ENCODE results near the gene WDR86.

WDR86 gene

DNA sequence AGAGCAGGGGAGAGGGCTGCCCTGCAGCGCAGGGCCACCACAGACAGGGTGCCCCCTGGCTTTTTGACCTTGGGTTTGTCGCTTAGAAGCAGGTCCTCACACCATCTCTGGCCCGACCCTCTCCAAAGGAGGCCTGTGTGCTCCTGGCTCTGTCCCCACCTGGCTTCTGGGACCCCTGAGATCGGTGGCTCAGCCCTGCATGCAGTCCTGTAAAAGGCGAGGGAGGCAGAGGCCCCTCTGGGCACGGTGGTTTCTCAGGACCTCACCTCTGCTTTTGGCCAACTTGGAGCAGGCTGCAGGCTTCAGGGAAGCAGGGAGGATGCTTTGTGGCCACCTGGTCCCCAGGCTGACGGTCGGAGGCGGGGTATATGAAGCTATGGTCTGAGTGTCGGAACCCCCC, 21.4 kb downstream of the WDR86 start:
- no peak overlapping the region for H2AFZ ChIP-seq
- peaks cover 40% of the 10 kb centered on the region for H3K4me1 ChIP-seq
- peaks cover 3% of the 10 kb centered on the region for H3K79me2 ChIP-seq
- H3K9ac ChIP-seq = no peak overlapping the region
- no peak overlapping the region for H3K4me2 ChIP-seq (ENCODE audit: low read length)
- no peaks in the 10 kb centered on the region for H3K27me3 ChIP-seq (ENCODE audit: control insufficient read depth, insufficient read depth, low read length)
- H3K27ac ChIP-seq = no peak overlapping the region
- H3K36me3 ChIP-seq (ENCODE audit: control insufficient read depth, insufficient read depth, low read length) = no peaks in the 10 kb centered on the region
- no peaks in the 10 kb centered on the region for H3K9me3 ChIP-seq (ENCODE audit: control insufficient read depth, low read length)
- no peak overlapping the region for H3K4me3 ChIP-seq (ENCODE audit: low read depth, low read length)
- TF ChIP-seq, protein P1, sequence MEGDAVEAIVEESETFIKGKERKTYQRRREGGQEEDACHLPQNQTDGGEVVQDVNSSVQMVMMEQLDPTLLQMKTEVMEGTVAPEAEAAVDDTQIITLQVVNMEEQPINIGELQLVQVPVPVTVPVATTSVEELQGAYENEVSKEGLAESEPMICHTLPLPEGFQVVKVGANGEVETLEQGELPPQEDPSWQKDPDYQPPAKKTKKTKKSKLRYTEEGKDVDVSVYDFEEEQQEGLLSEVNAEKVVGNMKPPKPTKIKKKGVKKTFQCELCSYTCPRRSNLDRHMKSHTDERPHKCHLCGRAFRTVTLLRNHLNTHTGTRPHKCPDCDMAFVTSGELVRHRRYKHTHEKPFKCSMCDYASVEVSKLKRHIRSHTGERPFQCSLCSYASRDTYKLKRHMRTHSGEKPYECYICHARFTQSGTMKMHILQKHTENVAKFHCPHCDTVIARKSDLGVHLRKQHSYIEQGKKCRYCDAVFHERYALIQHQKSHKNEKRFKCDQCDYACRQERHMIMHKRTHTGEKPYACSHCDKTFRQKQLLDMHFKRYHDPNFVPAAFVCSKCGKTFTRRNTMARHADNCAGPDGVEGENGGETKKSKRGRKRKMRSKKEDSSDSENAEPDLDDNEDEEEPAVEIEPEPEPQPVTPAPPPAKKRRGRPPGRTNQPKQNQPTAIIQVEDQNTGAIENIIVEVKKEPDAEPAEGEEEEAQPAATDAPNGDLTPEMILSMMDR (IDR thresholded peaks at IDR 0.05) = no peak

- H3K4me1 ChIP-seq = peaks cover 36% of the 10 kb centered on the region
- H3K36me3 ChIP-seq (ENCODE audit: control insufficient read depth, insufficient read depth, low read length) = no peaks in the 10 kb centered on the region
- peaks cover 3% of the 10 kb centered on the region for H3K79me2 ChIP-seq
- no peak overlapping the region for H2AFZ ChIP-seq
- no peak overlapping the region for H3K9ac ChIP-seq
- no peak overlapping the region for H3K27ac ChIP-seq
- H3K4me3 ChIP-seq (ENCODE audit: low read depth, low read length) = no peak overlapping the region
- TF ChIP-seq, protein P1 (IDR thresholded peaks at IDR 0.05) = no peak
- no peaks in the 10 kb centered on the region for H3K27me3 ChIP-seq (ENCODE audit: control insufficient read depth, insufficient read depth, low read length)
- H3K9me3 ChIP-seq (ENCODE audit: control insufficient read depth, low read length) = no peaks in the 10 kb centered on the region
- no peak overlapping the region for H3K4me2 ChIP-seq (ENCODE audit: low read length)
These were observed 21.9 kb downstream of the WDR86 start for GRCh38 chr7:151388007-151388297.

DNA sequence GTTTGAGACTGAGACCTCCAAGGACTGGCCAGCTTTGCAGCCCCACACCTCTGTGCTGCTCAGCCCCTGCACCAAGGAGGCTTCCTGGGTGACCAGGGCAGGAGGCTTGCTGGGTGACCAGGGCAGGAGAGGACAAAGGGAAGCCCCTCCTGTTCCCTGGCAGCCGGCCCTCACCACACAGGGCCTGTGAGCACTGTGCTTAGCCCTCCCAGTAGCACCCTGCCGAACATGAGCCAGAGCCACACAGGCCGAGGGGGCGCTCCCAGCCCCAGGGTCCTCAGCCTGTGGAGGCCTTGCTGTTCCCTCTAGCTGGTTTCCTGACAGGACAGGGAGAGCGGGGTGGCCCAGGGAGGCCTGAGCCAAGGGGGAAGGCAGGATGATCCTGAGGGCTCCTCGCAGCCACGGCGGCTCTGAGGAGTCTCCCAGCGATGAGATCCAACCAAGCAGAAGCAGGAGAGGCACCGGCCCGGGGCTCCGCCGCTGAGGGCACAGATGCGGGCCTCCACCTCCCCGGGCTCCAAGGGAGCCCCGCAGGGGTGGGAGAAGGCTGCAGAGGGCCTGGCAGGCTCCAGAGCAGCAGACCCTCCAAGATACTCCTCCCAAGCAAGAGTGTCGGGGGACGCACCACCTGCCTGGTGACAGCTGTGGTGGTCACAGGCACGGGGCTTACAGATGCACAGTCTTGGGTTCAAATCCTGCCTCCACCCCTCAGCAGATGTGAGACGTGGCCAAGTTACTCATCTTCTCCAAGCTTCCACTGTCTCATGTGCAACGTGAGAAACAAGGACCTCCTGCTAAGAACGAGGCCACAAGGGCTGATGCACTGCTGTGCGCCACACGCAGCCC, 22.5 kb downstream of the WDR86 start:
- TF ChIP-seq, protein P1 (IDR thresholded peaks at IDR 0.05) = no peak
- Histone ChIP-seq H3K4me2 (ENCODE audit: low read length) (no peak overlapping the region), H3K4me1 (peaks cover 36% of the 10 kb centered on the region), H3K27ac (peak overlapping the region; percentile 79), H3K79me2 (no peaks in the 10 kb centered on the region), H3K9me3 (ENCODE audit: control insufficient read depth, low read length) (no peaks in the 10 kb centered on the region), H3K9ac (no peak overlapping the region), H2AFZ (no peak overlapping the region), H3K4me3 (ENCODE audit: low read depth, low read length) (no peak overlapping the region), H3K27me3 (ENCODE audit: control insufficient read depth, insufficient read depth, low read length) (no peaks in the 10 kb centered on the region), H3K36me3 (ENCODE audit: control insufficient read depth, insufficient read depth, low read length) (no peaks in the 10 kb centered on the region)

GRCh38 chr7:151386301-151387160, 23.3 kb downstream of the WDR86 start:
- Histone ChIP-seq H3K36me3 (ENCODE audit: control insufficient read depth, insufficient read depth, low read length) (no peaks in the 10 kb centered on the region), H3K4me2 (ENCODE audit: low read length) (peak overlapping the region; percentile 48), H3K9me3 (ENCODE audit: control insufficient read depth, low read length) (no peaks in the 10 kb centered on the region), H3K27ac (peak overlapping the region; percentile 79), H3K9ac (no peak overlapping the region), H2AFZ (peak overlapping the region; percentile 54), H3K27me3 (ENCODE audit: control insufficient read depth, insufficient read depth, low read length) (no peaks in the 10 kb centered on the region), H3K79me2 (no peaks in the 10 kb centered on the region), H3K4me3 (ENCODE audit: low read depth, low read length) (no peak overlapping the region), H3K4me1 (peaks cover 41% of the 10 kb centered on the region)
- TF ChIP-seq, protein P1 (IDR thresholded peaks at IDR 0.05) = no peak

Measured in parathyroid adenoma (tissue), 2 donors.